Neural progenitor cell (in vitro differentiated cells): ENCODE results near the gene PIP4P1. TPM values are rescaled to one million over a fixed set of nuclear protein-coding genes. Genes with fewer than 3 reads are reported as not detected.

Source experiments
- DNase-seq: peaks from one replicate; pipeline ENCODE4 v3.0.0-alpha.2; 2016; ENCODE audit warnings: low spot score
- H2AFZ ChIP-seq: fragments of 200-600 bp; sonication (generic); replicated peaks from 2 replicates; pipeline ENCODE4 v1.6.1; 2016; ENCODE audit warnings: antibody characterized with exemption
- H3F3A ChIP-seq: fragments of 200-600 bp; sonication (generic); 2 replicates; pipeline ENCODE4 v1.6.1; 2016; ENCODE audit warnings: antibody characterized with exemption, low read depth
- H3K27ac ChIP-seq: fragments of 200-600 bp; sonication (generic); 2 replicates; pipeline ENCODE4 v1.5.1; 2016; ENCODE audit warnings: mild to moderate bottlenecking
- H3K27me3 ChIP-seq: fragments of 200-600 bp; sonication (generic); 2 replicates; pipeline ENCODE4 v1.6.1; 2016; ENCODE audit warnings: mild to moderate bottlenecking, moderate library complexity
- H3K36me3 ChIP-seq: fragments of 200-600 bp; sonication (generic); 2 replicates; pipeline ENCODE4 v1.5.1; 2016
- H3K4me1 ChIP-seq: fragments of 200-600 bp; sonication (generic); 2 replicates; pipeline ENCODE4 v1.6.1; 2016; ENCODE audit warnings: mixed run types
- H3K4me2 ChIP-seq: fragments of 200-600 bp; sonication (generic); 2 replicates; pipeline ENCODE4 v1.6.1; 2016
- H3K4me3 ChIP-seq: fragments of 200-600 bp; sonication (generic); 2 replicates; pipeline ENCODE4 v1.5.1; 2016
- H3K79me2 ChIP-seq: fragments of 200-600 bp; sonication (generic); 2 replicates; pipeline ENCODE4 v1.6.1; 2016; ENCODE audit warnings: low read depth
- H3K9ac ChIP-seq: fragments of 200-600 bp; sonication (generic); 2 replicates; pipeline ENCODE4 v1.6.1; 2016
- H3K9me3 ChIP-seq: fragments of 200-600 bp; sonication (generic); 2 replicates; pipeline ENCODE4 v1.5.1; 2016; ENCODE audit warnings: low read depth
- H4K20me1 ChIP-seq: fragments of 200-600 bp; sonication (generic); 2 replicates; pipeline ENCODE4 v1.6.1; 2016; ENCODE audit warnings: low read depth
- H3K27ac Mint-ChIP-seq: 3 replicates; pipeline ENCODE4 v1.8.0; 2021; ENCODE audit warnings: mixed read lengths
- H3K27me3 Mint-ChIP-seq: 2 replicates; pipeline ENCODE4 v1.8.0; 2022; ENCODE audit warnings: low read depth, mild to moderate bottlenecking, inconsistent platforms, moderate library complexity, mixed read lengths; ENCODE audit not compliant: insufficient read depth
- H3K36me3 Mint-ChIP-seq: 3 replicates; pipeline ENCODE4 v1.8.0; 2021; ENCODE audit warnings: mixed read lengths
- H3K4me1 Mint-ChIP-seq: 3 replicates; pipeline ENCODE4 v1.8.0; 2021; ENCODE audit warnings: mixed read lengths
- H3K4me3 Mint-ChIP-seq: 3 replicates; pipeline ENCODE4 v1.8.0; 2021; ENCODE audit warnings: mild to moderate bottlenecking, moderate library complexity, mixed read lengths
- H3K9me3 Mint-ChIP-seq: 3 replicates; pipeline ENCODE4 v1.8.0; 2020; ENCODE audit warnings: mixed read lengths
- CTCF ChIP-seq: fragments of 200-600 bp; sonication (generic); IDR thresholded peaks from 2 replicates; pipeline ENCODE4 v1.5.1; 2017; ENCODE audit warnings: antibody characterized with exemption, mild to moderate bottlenecking
- EZH2 ChIP-seq: fragments of 200-600 bp; sonication (generic); IDR thresholded peaks from 2 replicates; pipeline ENCODE4 v1.6.1; 2017; ENCODE audit warnings: antibody characterized with exemption, mild to moderate bottlenecking, moderate library complexity
- EZH2phosphoT487 ChIP-seq: fragments of 200-600 bp; sonication (generic); IDR thresholded peaks from 2 replicates; pipeline ENCODE4 v1.6.1; 2017; ENCODE audit warnings: antibody characterized with exemption
- total RNA-seq: library from RNA; depleted of rRNA; stranded (reverse); fragments of >200 nt; gene quantifications from 2 replicates; pipeline ENCODE4 v1.2.3, GENCODE V29; 2015; ENCODE audit warnings: low replicate concordance

The PIP4P1 gene
- total RNA-seq, 1 donor from 2014 or later, result 24.1 TPM

GRCh38 chr14:20468764-20469241 lies 7.6 kb upstream of the PIP4P1 start:
- Histone ChIP-seq H3K4me2 (peak overlapping the region; percentile 76), H3F3A (peaks cover 16% of the 10 kb centered on the region), H4K20me1 (no peaks in the 10 kb centered on the region), H3K9me3 (no peaks in the 10 kb centered on the region), H2AFZ (peak overlapping the region; percentile 98), H3K79me2 (peaks cover 28% of the 10 kb centered on the region), H3K9ac (no peak overlapping the region), H3K36me3 (no peaks in the 10 kb centered on the region), H3K4me3 (peak overlapping the region; percentile 70), H3K27me3 (no peaks in the 10 kb centered on the region), H3K4me1 (peaks cover 5% of the 10 kb centered on the region), H3K27ac (no peak overlapping the region)
- Mint-ChIP-seq H3K9me3 (no peaks in the 10 kb centered on the region), H3K4me3 (peak overlapping the region; percentile 96), H3K4me1 (peaks cover 12% of the 10 kb centered on the region), H3K27me3 (peaks cover 7% of the 10 kb centered on the region), H3K27ac (peak overlapping the region; percentile 98), H3K36me3 (peaks cover 3% of the 10 kb centered on the region)
- DNase-seq, result peak; percentile 36
- TF ChIP-seq EZH2 (peak; percentile 16), EZH2phosphoT487 (no peak), CTCF (no peak)

- Mint-ChIP-seq H3K4me1 (peaks cover 20% of the 10 kb centered on the region), H3K36me3 (peaks cover 13% of the 10 kb centered on the region), H3K27me3 (peaks cover 7% of the 10 kb centered on the region), H3K9me3 (no peaks in the 10 kb centered on the region), H3K27ac (peak overlapping the region; percentile 13), H3K4me3 (peak overlapping the region; percentile 94)
- Histone ChIP-seq H2AFZ (no peak overlapping the region), H3K9me3 (no peaks in the 10 kb centered on the region), H3K4me3 (peak overlapping the region; percentile 87), H3K4me2 (peak overlapping the region; percentile 96), H4K20me1 (peaks cover 14% of the 10 kb centered on the region), H3K79me2 (peaks cover 40% of the 10 kb centered on the region), H3F3A (peaks cover 60% of the 10 kb centered on the region), H3K4me1 (peaks cover 13% of the 10 kb centered on the region), H3K36me3 (peaks cover 7% of the 10 kb centered on the region), H3K27ac (peak overlapping the region; percentile 88), H3K9ac (peak overlapping the region; percentile 89), H3K27me3 (no peaks in the 10 kb centered on the region)
- DNase-seq, result no peak
- TF ChIP-seq EZH2 (no peak), CTCF (no peak), EZH2phosphoT487 (no peak)
Observed at GRCh38 chr14:20460458-20461224, 593 bp downstream of the PIP4P1 start.

GRCh38 chr14:20458031-20458789 lies 3.0 kb downstream of the PIP4P1 start:
- Histone ChIP-seq H3K79me2 (peaks cover 59% of the 10 kb centered on the region), H3K4me1 (peaks cover 13% of the 10 kb centered on the region), H3K9ac (no peak overlapping the region), H3K36me3 (peaks cover 7% of the 10 kb centered on the region), H2AFZ (no peak overlapping the region), H3K4me3 (no peak overlapping the region), H3K4me2 (no peak overlapping the region), H3K9me3 (no peaks in the 10 kb centered on the region), H3K27me3 (no peaks in the 10 kb centered on the region), H3K27ac (no peak overlapping the region), H4K20me1 (peaks cover 14% of the 10 kb centered on the region), H3F3A (peaks cover 69% of the 10 kb centered on the region)
- H3K27ac Mint-ChIP-seq, result no peak overlapping the region
- TF ChIP-seq EZH2phosphoT487 (no peak), EZH2 (no peak), CTCF (no peak)
- no peaks in the 10 kb centered on the region for H3K27me3 Mint-ChIP-seq
- peak overlapping the region; percentile 57 for H3K4me3 Mint-ChIP-seq
- H3K36me3 Mint-ChIP-seq, result peaks cover 13% of the 10 kb centered on the region
- peaks cover 20% of the 10 kb centered on the region for H3K4me1 Mint-ChIP-seq
- DNase-seq, result no peak
- no peaks in the 10 kb centered on the region for H3K9me3 Mint-ChIP-seq
